Muscle of leg (tissue), 11 donors: ENCODE data around the gene SELENOS. TPM values are rescaled to one million over a fixed set of nuclear protein-coding genes. Genes with fewer than 3 reads are reported as not detected.

ENCODE experiments used
- DNase-seq: peaks from one replicate; pipeline ENCODE4 v3.0.0; 2013
- H3K27ac ChIP-seq: one replicate; pipeline ENCODE4 v1.5.1; 2013; ENCODE audit warnings: mild to moderate bottlenecking, low read length, control low read depth
- H3K27me3 ChIP-seq: one replicate; pipeline ENCODE4 v1.6.1; 2013; ENCODE audit warnings: low read length; ENCODE audit not compliant: control insufficient read depth, insufficient read depth
- H3K36me3 ChIP-seq: one replicate; pipeline ENCODE4 v1.6.1; 2013; ENCODE audit warnings: low read length; ENCODE audit not compliant: control insufficient read depth, insufficient read depth
- H3K4me1 ChIP-seq: one replicate; pipeline ENCODE4 v1.6.1; 2013; ENCODE audit warnings: low read length; ENCODE audit not compliant: control insufficient read depth, insufficient read depth
- H3K4me3 ChIP-seq: one replicate; pipeline ENCODE4 v1.5.1; 2013; ENCODE audit warnings: low read length, control low read depth
- H3K9me3 ChIP-seq: replicated peaks from 2 replicates; pipeline ENCODE4 v1.6.1; 2013; ENCODE audit warnings: low read depth, low read length; ENCODE audit not compliant: control insufficient read depth
- WGBS: methylation state at CpG from one replicate; pipeline ENCODE4 v1.1.5; 2013; ENCODE audit warnings: missing lambda C conversion rate; ENCODE audit not compliant: insufficient coverage; 5-methylcytosine and 5-hydroxymethylcytosine counted together
- polyA plus RNA-seq, 8 donors: library from polyadenylated mRNA; unstranded; fragments of 120-200 nt; gene quantifications; one replicate each; pipeline versions ENCODE4 v1.2.1 to v1.2.3, GENCODE V29; 2013; ENCODE audit warnings: inconsistent platforms in 1 of 8, low replicate concordance in 1 of 8; ENCODE audit not compliant: insufficient read length in 8 of 8, insufficient read depth in 1 of 8
- total RNA-seq: library from RNA; stranded (reverse); fragments of 120-200 nt; gene quantifications from one replicate; pipeline ENCODE4 v1.2.4, GENCODE V29; 2013

SELENOS gene
- total and polyA plus RNA-seq, 9 donors = 39.3 to 48.3 (median 44.6) TPM

DNA sequence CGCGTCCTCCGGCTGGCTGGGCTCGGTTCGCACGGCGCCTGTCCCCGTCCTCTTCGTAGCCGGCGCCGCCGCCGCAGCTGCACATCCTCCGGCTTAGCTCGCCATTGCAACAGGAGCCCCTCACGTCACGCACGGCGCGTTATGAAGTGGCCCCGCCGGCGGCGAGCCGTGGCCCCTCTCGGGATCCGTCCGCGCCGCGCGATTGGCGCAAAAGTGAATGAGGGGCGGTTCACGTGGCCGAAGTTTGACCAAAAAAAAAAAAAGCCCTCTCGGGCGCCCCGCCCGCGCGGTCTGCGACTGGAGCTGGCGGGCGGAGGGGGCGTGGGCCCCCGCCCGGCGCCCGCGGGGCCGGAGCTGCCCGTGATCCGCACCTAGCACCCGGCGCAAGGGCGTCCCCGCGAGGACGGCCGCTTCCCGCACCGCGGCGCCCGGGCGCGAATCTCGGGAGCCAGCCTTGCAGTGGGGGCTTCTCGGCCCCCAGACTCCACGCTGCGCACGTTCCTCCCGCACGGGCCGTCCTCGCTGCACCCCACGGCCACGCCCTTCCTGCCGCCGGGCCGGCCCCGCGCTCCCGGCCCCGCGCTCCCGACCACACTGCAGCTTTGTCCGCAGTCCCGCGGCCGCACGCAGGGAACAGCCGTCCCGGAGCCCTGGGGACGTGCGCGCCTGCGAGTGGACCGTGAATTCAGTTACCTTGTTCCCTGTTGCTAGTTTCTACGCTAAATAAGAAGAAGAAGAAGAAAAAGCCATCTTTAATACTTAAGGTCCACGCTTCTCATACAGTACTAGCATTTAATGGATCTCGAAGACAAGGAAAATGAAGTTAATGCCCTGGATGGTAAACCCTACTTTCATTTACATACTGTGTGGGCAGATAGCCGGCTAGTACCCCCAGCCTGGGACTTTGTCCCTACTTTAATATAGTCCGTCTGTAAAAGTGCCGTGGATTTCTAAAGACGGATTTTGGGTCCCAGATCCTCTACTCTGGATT, 25.2 kb downstream of the SELENOS start, which contains the start of gene CHSY1:
Gene CHSY1, minus strand, starts transcription at position 219 of the 991 bp plus-strand sequence. CDS start 592 bp downstream, outside the sequence.
- under 1% methylated on average over 100 of the region's 108 CpGs for WGBS
- peak; percentile 99 for DNase-seq

DNA sequence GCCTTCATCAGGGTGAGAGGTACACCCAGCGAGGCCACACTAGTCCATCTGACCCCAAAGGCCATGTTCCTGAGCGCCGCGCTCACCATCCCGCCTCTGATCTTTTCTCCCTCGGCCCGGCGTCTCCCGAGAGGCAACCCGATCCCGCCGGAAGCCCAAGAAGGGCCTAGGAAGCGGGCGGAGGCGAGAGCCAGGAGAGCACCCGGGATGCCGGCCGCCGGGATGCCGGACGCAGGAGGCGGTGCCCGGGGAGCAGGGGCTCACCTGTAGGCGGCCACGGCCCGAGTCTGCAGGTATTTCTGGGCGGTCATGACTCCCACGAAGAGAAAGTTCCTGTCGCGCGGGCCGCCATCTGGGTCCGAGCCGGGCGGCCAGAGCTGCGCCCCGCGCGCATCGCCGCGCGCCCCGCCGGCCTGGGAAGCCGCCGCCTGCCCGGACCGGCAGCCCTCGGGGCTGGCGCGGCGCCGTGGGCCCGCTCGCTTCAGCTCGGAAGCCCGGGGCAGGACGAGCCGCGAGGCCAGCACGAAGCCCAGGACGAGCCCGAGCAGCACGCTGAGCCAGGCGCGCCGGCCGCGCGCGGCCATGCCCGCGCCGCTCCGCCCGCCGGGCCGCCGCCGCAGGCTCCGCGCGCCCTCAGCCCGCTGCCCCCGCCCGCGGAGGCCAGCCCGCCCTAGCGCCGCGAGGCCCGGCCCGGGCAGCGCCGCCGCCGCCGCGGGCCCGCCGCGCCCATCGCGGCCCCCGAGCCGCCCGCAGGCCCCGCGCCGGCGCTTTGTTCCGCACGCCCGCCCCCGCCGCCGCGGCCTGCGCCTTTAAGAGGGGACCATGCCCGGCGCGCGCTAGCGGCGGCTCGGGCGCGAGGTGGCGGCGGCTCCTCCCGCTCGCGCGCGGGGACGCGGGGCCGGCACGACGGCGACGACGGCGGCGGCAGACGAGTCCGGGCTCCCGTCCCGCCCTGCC, 26.1 kb downstream of the SELENOS start:
- H3K4me3 ChIP-seq = peak overlapping the region; percentile 90
- peaks cover 12% of the 10 kb centered on the region for H3K36me3 ChIP-seq
- DNase-seq = peak; percentile 52
- no peaks in the 10 kb centered on the region for H3K27me3 ChIP-seq
- peak overlapping the region; percentile 79 for H3K27ac ChIP-seq
- peaks cover 59% of the 10 kb centered on the region for H3K4me1 ChIP-seq
- H3K9me3 ChIP-seq = no peaks in the 10 kb centered on the region
- under 1% methylated on average over 150 of the region's 150 CpGs for WGBS

More for the DNA sequence above, 25.2 kb downstream of the SELENOS start, which contains the start of gene CHSY1:
- H3K4me1 ChIP-seq = peaks cover 64% of the 10 kb centered on the region
- no peaks in the 10 kb centered on the region for H3K27me3 ChIP-seq
- peak within 1 kb of the TSS; percentile 90 for H3K4me3 ChIP-seq
- H3K9me3 ChIP-seq = no peaks in the 10 kb centered on the region
- H3K27ac ChIP-seq = peak within 1 kb of the TSS; percentile 89
- peaks cover 10% of the 10 kb centered on the region for H3K36me3 ChIP-seq

DNA sequence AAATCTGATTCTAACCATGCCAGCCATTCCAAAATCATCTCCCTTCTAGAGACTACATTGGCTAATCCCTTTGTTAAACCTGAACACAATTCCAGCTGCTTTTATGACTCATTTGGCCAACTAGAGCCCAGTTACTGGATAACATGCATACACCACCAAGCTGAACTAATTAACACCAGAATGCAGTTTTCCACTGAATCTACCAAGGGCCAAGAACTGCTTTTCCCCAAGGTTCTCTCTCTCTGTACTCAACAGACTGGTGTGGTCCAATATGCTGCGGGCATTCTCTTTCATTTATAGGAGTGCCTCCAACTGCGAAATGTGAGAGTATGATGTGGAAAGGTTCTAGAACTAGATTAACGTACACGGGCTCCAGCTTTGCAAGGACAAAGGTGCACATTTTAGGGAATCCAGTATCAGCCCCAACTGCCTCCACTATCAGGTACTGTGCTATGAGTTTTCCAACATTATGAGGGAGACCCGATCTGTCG, 26.9 kb downstream of the SELENOS start:
- 0% methylated on average over 3 of the region's 6 CpGs for WGBS
- DNase-seq = peak; percentile 70
- peaks cover 54% of the 10 kb centered on the region for H3K4me1 ChIP-seq
- peaks cover 14% of the 10 kb centered on the region for H3K36me3 ChIP-seq
- H3K4me3 ChIP-seq = peak overlapping the region; percentile 90
- no peaks in the 10 kb centered on the region for H3K27me3 ChIP-seq
- H3K27ac ChIP-seq = peak overlapping the region; percentile 79
- H3K9me3 ChIP-seq = no peaks in the 10 kb centered on the region

DNA sequence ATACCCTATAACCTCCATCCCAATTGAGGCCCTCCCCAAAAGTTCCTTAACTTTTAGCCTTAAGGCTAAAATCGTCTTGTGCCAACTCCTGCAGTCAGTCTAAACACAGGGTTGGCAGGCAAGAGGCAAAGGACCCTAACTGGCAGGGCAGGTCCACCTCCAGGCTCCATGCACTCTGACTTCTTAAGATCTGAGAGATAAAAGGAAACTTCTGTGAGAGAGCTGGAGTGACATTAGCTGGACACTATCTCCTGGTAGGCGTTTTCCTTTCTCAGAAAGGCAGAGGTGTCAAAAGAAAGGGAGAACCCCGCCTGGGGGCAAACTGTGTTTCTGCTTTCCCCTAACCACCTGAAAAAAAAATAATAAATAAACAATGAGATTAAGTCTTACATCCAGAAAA, 29.0 kb downstream of the SELENOS start:
- no peaks in the 10 kb centered on the region for H3K9me3 ChIP-seq
- H3K4me1 ChIP-seq = peaks cover 54% of the 10 kb centered on the region
- DNase-seq = no peak
- 57% methylated on average over 1 of the region's 3 CpGs for WGBS
- no peak overlapping the region for H3K27ac ChIP-seq
- peaks cover 16% of the 10 kb centered on the region for H3K36me3 ChIP-seq
- no peaks in the 10 kb centered on the region for H3K27me3 ChIP-seq
- H3K4me3 ChIP-seq = no peak overlapping the region

DNA sequence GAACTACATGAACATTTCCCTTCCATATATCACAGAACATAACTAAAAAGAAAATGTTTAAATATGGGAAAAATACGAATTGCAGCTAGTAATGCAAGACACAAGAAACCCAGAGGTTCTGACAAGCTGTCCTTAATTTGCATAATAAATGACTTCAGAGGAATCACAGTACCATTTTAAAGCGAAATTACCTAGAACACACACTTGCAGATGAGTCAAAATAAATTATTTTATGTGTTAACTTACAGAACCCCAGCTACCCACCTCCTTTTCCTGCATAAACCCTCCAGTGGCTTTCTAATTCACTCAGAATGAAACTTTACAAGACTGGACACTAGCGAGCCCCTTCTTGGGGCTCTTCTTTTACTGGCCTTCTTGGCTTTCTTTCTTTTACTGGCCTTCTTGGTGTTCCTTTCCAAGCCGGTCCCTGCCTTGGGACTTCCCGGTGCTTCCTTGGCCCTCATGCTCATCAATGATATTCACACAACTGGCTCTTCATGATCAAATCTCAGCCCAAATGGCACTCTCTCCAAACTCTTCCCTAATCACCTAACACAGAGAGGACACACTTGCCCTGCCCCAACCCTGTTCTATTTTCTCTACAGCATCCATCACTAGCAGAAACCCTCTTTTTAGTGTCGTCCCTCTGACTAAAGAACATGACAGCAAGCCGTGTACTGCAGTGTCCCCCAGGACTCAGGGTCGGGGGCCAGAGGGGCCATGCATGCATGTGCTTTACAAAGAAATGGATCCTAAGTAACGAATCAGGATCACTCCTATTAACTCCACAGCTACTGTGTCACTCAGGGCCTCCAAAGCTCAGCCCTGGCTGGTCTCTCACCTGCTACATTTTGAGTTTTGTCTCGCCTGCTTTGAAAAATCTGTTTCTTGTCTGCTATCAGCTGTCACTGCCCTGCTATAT, 30.2 kb downstream of the SELENOS start:
- H3K4me3 ChIP-seq = no peak overlapping the region
- no peaks in the 10 kb centered on the region for H3K9me3 ChIP-seq
- H3K36me3 ChIP-seq = peaks cover 21% of the 10 kb centered on the region
- no peak overlapping the region for H3K27ac ChIP-seq
- DNase-seq = no peak
- H3K27me3 ChIP-seq = no peaks in the 10 kb centered on the region
- H3K4me1 ChIP-seq = peaks cover 54% of the 10 kb centered on the region
- WGBS = 60% methylated on average over 8 of the region's 10 CpGs

DNA sequence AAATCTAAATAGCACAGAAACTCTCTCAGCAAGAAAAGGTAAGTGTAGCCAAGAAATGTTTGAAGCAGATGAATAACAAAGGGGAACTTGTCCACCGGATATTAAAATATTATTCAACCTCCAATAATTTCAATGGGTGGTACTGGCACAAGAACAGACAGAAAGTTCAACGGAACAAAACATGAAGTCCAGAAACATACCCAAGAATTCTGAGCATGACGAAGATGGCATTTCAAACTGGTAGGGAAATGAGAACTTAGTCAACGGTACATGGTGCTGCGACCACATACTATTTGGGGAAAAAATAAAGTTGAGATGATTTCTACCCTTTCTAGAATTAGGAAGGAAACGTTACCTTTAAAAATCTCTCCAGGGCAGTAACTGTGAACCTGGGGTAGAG, 30.9 kb downstream of the SELENOS start:
- no peaks in the 10 kb centered on the region for H3K27me3 ChIP-seq
- DNase-seq = no peak
- WGBS = no CpG with 5 or more reads among the region's 6 CpGs
- H3K27ac ChIP-seq = no peak overlapping the region
- peaks cover 22% of the 10 kb centered on the region for H3K36me3 ChIP-seq
- H3K4me1 ChIP-seq = peaks cover 55% of the 10 kb centered on the region
- H3K4me3 ChIP-seq = no peak overlapping the region
- no peaks in the 10 kb centered on the region for H3K9me3 ChIP-seq

DNA sequence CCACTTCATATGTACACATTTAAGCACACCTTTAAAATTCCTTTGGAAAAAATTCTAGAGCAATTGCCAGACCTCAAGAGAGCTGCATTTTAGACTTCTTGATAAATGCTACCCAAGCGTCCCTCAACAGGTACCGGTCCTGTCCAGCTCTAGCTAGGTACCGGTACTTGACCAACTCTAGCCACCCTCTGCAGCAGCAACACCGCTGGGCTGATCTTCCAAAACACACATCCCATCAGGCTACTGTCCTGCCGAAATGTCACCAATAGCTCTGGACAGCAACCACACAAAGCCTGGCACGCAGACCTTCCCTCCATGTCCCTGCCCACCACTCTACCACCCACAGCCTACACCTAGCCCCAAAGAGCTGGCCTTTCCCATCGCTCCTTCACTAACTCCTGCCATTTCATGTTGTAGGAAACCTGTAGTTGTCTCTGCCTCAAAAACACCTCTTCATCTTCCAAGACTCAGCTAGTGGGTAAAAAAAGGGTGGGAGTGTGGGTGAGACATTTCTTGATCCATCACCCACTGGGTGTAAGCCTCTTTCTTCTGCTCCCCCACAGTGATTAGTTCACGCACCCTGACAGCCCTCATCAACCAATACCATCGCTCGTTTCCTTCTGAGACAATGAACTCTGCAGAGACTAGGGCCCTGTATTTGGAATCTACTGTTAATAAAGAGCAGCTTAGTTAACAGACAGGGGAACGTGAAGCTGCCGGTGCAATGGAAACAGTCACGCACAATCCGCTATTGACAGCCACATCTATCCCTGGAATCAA, 32.2 kb downstream of the SELENOS start:
- no peak for DNase-seq
- peaks cover 22% of the 10 kb centered on the region for H3K36me3 ChIP-seq
- no peaks in the 10 kb centered on the region for H3K27me3 ChIP-seq
- H3K27ac ChIP-seq = no peak overlapping the region
- peaks cover 51% of the 10 kb centered on the region for H3K4me1 ChIP-seq
- no peak overlapping the region for H3K4me3 ChIP-seq
- H3K9me3 ChIP-seq = no peaks in the 10 kb centered on the region
- WGBS = 87% methylated on average over 11 of the region's 14 CpGs

DNA sequence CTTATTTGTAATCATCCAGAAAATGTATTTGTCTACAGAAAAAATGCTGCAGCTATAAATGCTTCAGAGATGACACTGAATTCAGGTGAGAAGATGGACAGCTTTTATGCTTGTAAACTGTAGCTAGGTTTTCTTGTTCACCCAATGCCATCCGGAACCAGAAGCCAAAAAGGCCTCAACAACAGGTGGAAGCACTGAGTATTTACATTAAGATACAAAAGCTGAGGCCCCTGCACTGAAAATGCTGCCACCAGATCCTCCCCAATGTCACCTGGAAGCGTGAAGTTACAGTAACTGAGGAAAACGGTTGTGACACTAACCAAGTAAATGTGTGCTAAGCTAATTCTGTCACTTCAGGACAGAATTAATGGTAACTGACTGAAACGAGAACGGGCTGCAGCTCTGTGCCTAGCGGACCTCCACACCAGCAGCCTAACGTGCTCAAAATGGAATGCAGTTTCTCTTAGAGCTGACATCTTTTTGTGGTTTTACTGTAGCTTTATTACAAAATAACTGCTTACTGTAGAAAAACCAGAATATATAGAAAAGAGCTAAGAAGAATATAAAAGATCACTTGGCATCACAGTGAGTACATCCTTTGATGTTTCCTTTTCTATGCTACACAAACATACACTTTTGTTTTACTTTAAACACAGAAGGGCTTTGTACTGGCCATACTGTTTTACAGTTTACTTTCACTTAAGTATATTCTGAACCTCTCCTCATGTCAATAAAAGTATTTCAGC, 33.1 kb downstream of the SELENOS start:
- H3K9me3 ChIP-seq = no peaks in the 10 kb centered on the region
- 56% methylated on average over 5 of the region's 7 CpGs for WGBS
- no peak overlapping the region for H3K4me3 ChIP-seq
- H3K27ac ChIP-seq = peak overlapping the region; percentile 8
- H3K27me3 ChIP-seq = no peaks in the 10 kb centered on the region
- H3K4me1 ChIP-seq = peaks cover 50% of the 10 kb centered on the region
- DNase-seq = no peak
- H3K36me3 ChIP-seq = peaks cover 22% of the 10 kb centered on the region
